ENCODE measurements around the gene GCC1.

GRCh38 chr7:127571741-127572505, 13.5 kb downstream of the GCC1 start:
- no peak for TF ChIP-seq SIN3A (IDR thresholded peaks at IDR 0.05; ENCODE audit: borderline replicate concordance, insufficient read depth, low read length)
- TF ChIP-seq POLR2AphosphoS5 (IDR thresholded peaks at IDR 0.05; ENCODE audit: low read depth, low read length) = no peak

Data from PFSK-1 (cell line).